NCI-H1930 (cell line): ENCODE measurements around the gene GDPD5.

ENCODE experiments used
- DNase-seq, 2 experiments: peaks; one replicate each; lab custom pipeline; 2025; lab: John Stamatoyannopoulos, UW

GDPD5 gene

GRCh38 chr11:75490221-75491181, 35.2 kb downstream of the GDPD5 start:
- DNase-seq: no peak

GRCh38 chr11:75487365-75487764, 38.4 kb downstream of the GDPD5 start:
- no peak for DNase-seq

GRCh38 chr11:75485742-75486141, 40.0 kb downstream of the GDPD5 start:
- DNase-seq: no peak

GRCh38 chr11:75482931-75483469, 42.7 kb downstream of the GDPD5 start:
- DNase-seq: no peak

GRCh38 chr11:75481922-75482606, 43.7 kb downstream of the GDPD5 start:
- DNase-seq: no peak

- DNase-seq: no peak
Measured at GRCh38 chr11:75481223-75481921, 44.4 kb downstream of the GDPD5 start.

- DNase-seq: no peak
Measured at GRCh38 chr11:75480185-75481175, 45.3 kb downstream of the GDPD5 start.

GRCh38 chr11:75479597-75480145, 46.1 kb downstream of the GDPD5 start:
- no peak for DNase-seq

- DNase-seq: no peak
Measured at GRCh38 chr11:75478783-75479596, 46.8 kb downstream of the GDPD5 start.

- no peak for DNase-seq
Measured at GRCh38 chr11:75477614-75477935, 48.2 kb downstream of the GDPD5 start.

GRCh38 chr11:75476739-75477613, 48.8 kb downstream of the GDPD5 start:
- DNase-seq: no peak

- DNase-seq: no peak
Measured at GRCh38 chr11:75475767-75476650, 49.7 kb downstream of the GDPD5 start.

GRCh38 chr11:75474878-75475766, 50.6 kb downstream of the GDPD5 start:
- no peak for DNase-seq

- no peak for DNase-seq
Measured at GRCh38 chr11:75474240-75474639, 51.5 kb downstream of the GDPD5 start.

- DNase-seq: no peak
Measured at GRCh38 chr11:75473684-75474083, 52.1 kb downstream of the GDPD5 start.

GRCh38 chr11:75472081-75472732, 53.5 kb downstream of the GDPD5 start:
- no peak for DNase-seq
